Body of pancreas (tissue), 4 donors: ENCODE results near the gene ZFP62.

Experiments
- CTCF ChIP-seq, 7 experiments: fragments of 450-650 bp in 4 of 7; fragments of 200-600 bp in 3 of 7; sonication (generic) in 3 of 7; IDR thresholded peaks; one replicate each; pipeline ENCODE4 v1.5.1; 2016 to 2019; ENCODE audit warnings: antibody characterized with exemption in 7 of 7
- POLR2A ChIP-seq, 3 donors: fragments of 450-650 bp; IDR thresholded peaks; one replicate each; pipeline ENCODE4 v1.6.1; 2016; ENCODE audit warnings: antibody characterized with exemption in 3 of 3, mild to moderate bottlenecking in 2 of 3

DNA sequence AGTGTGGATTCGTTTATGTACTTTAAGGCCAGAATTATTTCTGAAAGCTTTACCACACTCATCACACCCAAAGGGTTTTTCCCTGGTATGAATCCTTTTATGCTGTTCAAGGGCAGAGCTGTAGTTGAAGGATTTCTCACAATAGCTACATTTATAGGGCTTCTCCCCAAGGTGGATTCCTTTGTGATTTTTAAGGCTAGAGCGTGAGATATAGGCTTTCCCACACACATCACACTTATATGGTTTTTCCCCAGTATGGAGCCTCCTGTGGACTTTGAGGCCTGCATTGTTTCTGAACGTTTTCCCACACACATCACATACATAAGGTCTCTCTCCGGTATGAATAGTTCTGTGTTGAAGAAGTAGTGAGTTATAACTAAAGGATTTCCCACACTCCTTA lies 11.2 kb downstream of the ZFP62 start:
- TF ChIP-seq CTCF (IDR thresholded peaks at IDR 0.05) (no peak), POLR2A (IDR thresholded peaks at IDR 0.05) (no peak)
